Immature natural killer cell (primary cell): ENCODE data around the gene PTPRM. TPM values are rescaled to one million over a fixed set of nuclear protein-coding genes. Genes with fewer than 3 reads are reported as not detected.

Source experiments
- DNase-seq, 3 donors: peaks; one replicate each; pipeline ENCODE4 v3.0.0; 2022; ENCODE audit warnings: mixed read lengths in 1 of 3
- H3K27ac Mint-ChIP-seq, 6 donors: one replicate each; pipeline ENCODE4 v1.8.0; 2020; ENCODE audit warnings: mixed read lengths in 6 of 6, mild to moderate bottlenecking in 5 of 6, inconsistent platforms in 4 of 6, moderate library complexity in 3 of 6
- H3K27me3 Mint-ChIP-seq, 3 donors: one replicate each; pipeline ENCODE4 v1.8.0; 2020 to 2021; ENCODE audit warnings: low read depth in 3 of 3, mild to moderate bottlenecking in 3 of 3, mixed read lengths in 3 of 3, moderate library complexity in 3 of 3, inconsistent platforms in 1 of 3
- H3K36me3 Mint-ChIP-seq, 3 donors: one replicate each; pipeline ENCODE4 v1.8.0; 2020; ENCODE audit warnings: mixed read lengths in 3 of 3, inconsistent platforms in 2 of 3, mild to moderate bottlenecking in 2 of 3
- H3K4me1 Mint-ChIP-seq, 2 donors: one replicate each; pipeline ENCODE4 v1.8.0; 2020; ENCODE audit warnings: inconsistent platforms in 2 of 2, mild to moderate bottlenecking in 2 of 2, mixed read lengths in 2 of 2, moderate library complexity in 1 of 2
- H3K4me3 Mint-ChIP-seq, 5 donors: one replicate each; pipeline ENCODE4 v1.8.0; 2020; ENCODE audit warnings: mild to moderate bottlenecking in 5 of 5, mixed read lengths in 5 of 5, inconsistent platforms in 3 of 5, moderate library complexity in 3 of 5
- H3K9me3 Mint-ChIP-seq, 6 donors: one replicate each; pipeline ENCODE4 v1.8.0; 2020; ENCODE audit warnings: mild to moderate bottlenecking in 6 of 6, mixed read lengths in 6 of 6, inconsistent platforms in 4 of 6, moderate library complexity in 3 of 6
- polyA plus RNA-seq, 3 donors: library from polyadenylated mRNA; unstranded; fragments of 300-500 nt; fragmentation: Illumina TruSeq; gene quantifications; one replicate each; pipeline ENCODE4 v1.2.3, GENCODE V29; 2021

The PTPRM gene
- polyA plus RNA-seq, 3 donors from 2014 or later, result 1.3 to 9.7 (median 3.2) TPM

- H3K4me3 Mint-ChIP-seq, result no peak overlapping the region
- H3K36me3 Mint-ChIP-seq, result no peaks in the 10 kb centered on the region
- peaks cover 0 to 16% (median 2%) of the 10 kb centered on the region in 6 donors for H3K9me3 Mint-ChIP-seq
- H3K27ac Mint-ChIP-seq, result no peak overlapping the region
- H3K4me1 Mint-ChIP-seq, result no peaks in the 10 kb centered on the region
- H3K27me3 Mint-ChIP-seq, result no peaks in the 10 kb centered on the region
- DNase-seq, result no peak
These were observed 444.2 kb downstream of the PTPRM start for GRCh38 chr18:8011361-8011760.

- peaks cover 0 to 16% (median 2%) of the 10 kb centered on the region in 6 donors for H3K9me3 Mint-ChIP-seq
- H3K27ac Mint-ChIP-seq, result no peak overlapping the region
- H3K27me3 Mint-ChIP-seq, result no peaks in the 10 kb centered on the region
These were observed 444.8 kb downstream of the PTPRM start for GRCh38 chr18:8011906-8012305.

DNA sequence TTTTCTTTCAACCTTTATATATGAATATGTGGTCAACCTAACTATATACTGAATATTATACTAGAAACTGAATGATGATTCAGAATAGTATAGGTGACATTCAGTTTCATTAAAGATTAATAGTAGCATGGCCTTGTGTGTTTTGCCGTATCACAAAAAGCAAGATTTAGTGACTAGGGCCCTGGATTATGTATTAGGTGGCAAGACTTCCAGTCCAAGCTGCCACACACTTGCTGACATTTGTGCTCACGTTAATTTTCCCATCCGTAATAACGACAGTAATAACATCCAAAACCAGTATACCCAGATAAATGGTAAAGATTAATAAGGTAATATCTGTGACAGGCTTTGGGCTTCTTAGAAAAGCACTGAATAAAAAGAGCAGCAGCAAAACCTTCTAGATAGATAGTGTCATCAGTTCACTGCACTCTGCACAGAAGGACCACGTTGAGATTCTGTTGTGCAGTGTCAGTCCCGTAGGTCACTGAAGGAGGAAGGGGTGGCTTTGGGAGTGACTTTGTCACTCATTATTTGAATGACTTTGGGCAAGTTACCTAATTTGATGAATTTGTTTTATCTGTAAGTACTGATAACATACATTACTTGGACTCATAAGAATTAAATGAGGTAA lies 451.7 kb downstream of the PTPRM start:
- H3K27me3 Mint-ChIP-seq, result peaks cover 0 to 1% (median 0%) of the 10 kb centered on the region in 3 donors
- H3K4me3 Mint-ChIP-seq, result no peak overlapping the region
- no peaks in the 10 kb centered on the region for H3K36me3 Mint-ChIP-seq
- no peak overlapping the region for H3K27ac Mint-ChIP-seq
- H3K4me1 Mint-ChIP-seq, result no peaks in the 10 kb centered on the region
- peaks cover 0 to 15% (median 0%) of the 10 kb centered on the region in 6 donors for H3K9me3 Mint-ChIP-seq
- DNase-seq, result no peak

More at GRCh38 chr18:8011906-8012305, 444.8 kb downstream of the PTPRM start:
- Mint-ChIP-seq H3K4me3 (no peak overlapping the region), H3K36me3 (no peaks in the 10 kb centered on the region), H3K4me1 (no peaks in the 10 kb centered on the region)
- DNase-seq, result no peak

- Mint-ChIP-seq H3K36me3 (no peaks in the 10 kb centered on the region), H3K4me3 (no peak overlapping the region), H3K27me3 (peaks cover 0 to 1% (median 0%) of the 10 kb centered on the region in 3 donors), H3K9me3 (peaks cover 0 to 15% (median 0%) of the 10 kb centered on the region in 6 donors), H3K27ac (no peak overlapping the region), H3K4me1 (no peaks in the 10 kb centered on the region)
- DNase-seq, result no peak
These were observed 452.5 kb downstream of the PTPRM start for GRCh38 chr18:8019600-8019999.

DNA sequence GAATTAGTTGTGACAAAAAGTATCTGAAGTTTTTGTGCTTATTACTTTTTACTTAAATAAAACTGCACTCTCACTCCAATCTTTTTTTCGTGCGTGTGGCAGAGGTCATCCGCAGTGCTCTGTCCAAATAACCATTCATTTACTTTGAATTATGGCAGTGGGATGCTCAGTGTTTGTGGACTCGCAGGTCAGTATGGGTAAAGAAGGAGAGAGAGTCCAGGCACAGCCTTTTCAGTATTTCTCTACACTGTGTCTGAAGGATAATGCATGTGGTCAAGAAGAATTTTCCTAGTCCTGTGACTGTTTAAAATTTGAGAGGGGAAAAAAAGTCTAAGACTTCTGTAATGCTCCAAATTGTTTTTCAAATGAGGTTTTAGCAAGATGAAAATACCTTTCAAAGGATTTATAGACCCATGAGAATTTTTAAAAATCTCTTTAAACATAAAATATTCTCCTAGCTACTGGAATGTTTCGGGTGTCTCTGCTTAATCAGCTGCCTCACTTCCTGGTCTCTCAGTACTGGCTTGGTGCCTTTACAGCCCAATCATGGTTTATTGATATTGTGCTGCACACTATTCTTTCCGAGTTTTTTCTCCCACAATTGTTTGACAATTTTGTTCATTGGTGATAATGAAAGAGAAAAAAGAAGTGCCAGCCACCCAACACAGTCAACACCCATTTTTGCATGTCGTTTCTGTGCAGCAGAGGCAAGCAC lies 453.2 kb downstream of the PTPRM start:
- Mint-ChIP-seq H3K9me3 (peaks cover 0 to 18% (median 0%) of the 10 kb centered on the region in 6 donors), H3K27ac (no peak overlapping the region), H3K4me1 (no peaks in the 10 kb centered on the region), H3K27me3 (peaks cover 0 to 1% (median 0%) of the 10 kb centered on the region in 3 donors), H3K4me3 (no peak overlapping the region), H3K36me3 (no peaks in the 10 kb centered on the region)
- no peak for DNase-seq

GRCh38 chr18:8029061-8029460 lies 461.9 kb downstream of the PTPRM start:
- Mint-ChIP-seq H3K27me3 (peaks cover 0 to under 1% (median 0%) of the 10 kb centered on the region in 3 donors), H3K4me3 (no peak overlapping the region), H3K4me1 (no peaks in the 10 kb centered on the region), H3K36me3 (no peaks in the 10 kb centered on the region), H3K27ac (no peak overlapping the region), H3K9me3 (peaks cover 0 to 25% (median 0%) of the 10 kb centered on the region in 6 donors)
- DNase-seq, result no peak

DNA sequence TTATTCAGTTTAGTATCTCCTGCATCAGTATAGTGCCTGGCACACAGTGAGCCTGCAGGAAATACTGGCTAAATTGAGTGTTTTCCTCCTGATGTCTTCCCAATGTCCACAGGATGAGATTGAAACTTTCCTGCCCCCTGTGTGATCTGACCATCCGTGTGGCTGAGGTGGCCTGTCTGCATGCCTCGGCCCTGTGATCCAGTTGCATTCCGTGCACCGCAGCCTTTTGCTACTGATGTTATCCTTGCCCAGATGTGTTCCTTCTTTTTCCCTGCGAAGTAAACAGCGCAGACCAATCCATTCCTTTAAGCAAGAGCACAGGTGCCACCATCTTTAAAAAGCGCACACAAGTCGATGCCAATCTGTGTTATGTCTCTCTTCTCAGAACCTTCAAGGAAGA lies 462.6 kb downstream of the PTPRM start:
- Mint-ChIP-seq H3K27me3 (peaks cover 0 to 2% (median 0%) of the 10 kb centered on the region in 3 donors), H3K9me3 (peaks cover 0 to 25% (median 0%) of the 10 kb centered on the region in 6 donors), H3K36me3 (no peaks in the 10 kb centered on the region), H3K4me1 (no peaks in the 10 kb centered on the region), H3K27ac (no peak overlapping the region), H3K4me3 (no peak overlapping the region)
- DNase-seq, result no peak

GRCh38 chr18:8030201-8030600 lies 463.1 kb downstream of the PTPRM start:
- H3K9me3 Mint-ChIP-seq, result peaks cover 0 to 22% (median 0%) of the 10 kb centered on the region in 6 donors
- no peaks in the 10 kb centered on the region for H3K4me1 Mint-ChIP-seq
- no peak overlapping the region for H3K4me3 Mint-ChIP-seq
- no peak for DNase-seq
- H3K27me3 Mint-ChIP-seq, result peaks cover 0 to 2% (median 1%) of the 10 kb centered on the region in 3 donors
- H3K36me3 Mint-ChIP-seq, result no peaks in the 10 kb centered on the region
- no peak overlapping the region for H3K27ac Mint-ChIP-seq

GRCh38 chr18:8031496-8031895 lies 464.4 kb downstream of the PTPRM start:
- Mint-ChIP-seq H3K9me3 (peaks cover 0 to 19% (median 0%) of the 10 kb centered on the region in 6 donors), H3K27me3 (peaks cover 0 to 2% (median 2%) of the 10 kb centered on the region in 3 donors), H3K36me3 (no peaks in the 10 kb centered on the region), H3K4me3 (no peak overlapping the region), H3K27ac (no peak overlapping the region), H3K4me1 (no peaks in the 10 kb centered on the region)
- no peak for DNase-seq

GRCh38 chr18:8034674-8035073 lies 467.6 kb downstream of the PTPRM start:
- Mint-ChIP-seq H3K36me3 (no peaks in the 10 kb centered on the region), H3K27me3 (peaks cover 0 to 2% (median 2%) of the 10 kb centered on the region in 3 donors), H3K4me3 (no peak overlapping the region), H3K9me3 (peaks cover 0 to 13% (median 0%) of the 10 kb centered on the region in 6 donors), H3K4me1 (no peaks in the 10 kb centered on the region), H3K27ac (no peak overlapping the region)
- DNase-seq, result no peak

DNA sequence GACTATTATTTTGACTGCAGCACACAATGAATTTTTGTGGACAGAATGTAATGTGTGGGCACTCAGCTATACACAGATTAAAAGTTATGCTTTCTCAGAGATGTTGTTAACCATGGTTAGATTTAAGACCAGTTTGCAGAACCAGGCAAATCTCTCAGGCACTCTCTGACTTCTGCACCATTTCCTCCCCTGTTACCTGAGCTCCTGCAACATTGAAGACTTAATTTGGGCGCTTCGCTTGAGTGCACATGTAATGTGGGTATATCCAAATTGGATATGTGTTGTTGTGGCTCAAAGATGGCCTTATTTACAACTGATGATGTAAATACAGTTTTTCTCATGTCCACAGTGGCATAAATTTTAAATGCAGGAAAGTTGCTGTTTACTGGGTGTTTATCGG lies 469.4 kb downstream of the PTPRM start:
- DNase-seq, result no peak
- Mint-ChIP-seq H3K36me3 (no peaks in the 10 kb centered on the region), H3K9me3 (peaks cover 0 to 3% (median 0%) of the 10 kb centered on the region in 6 donors), H3K4me3 (no peak overlapping the region), H3K27me3 (peaks cover 0 to 2% (median 2%) of the 10 kb centered on the region in 3 donors), H3K27ac (no peak overlapping the region), H3K4me1 (no peaks in the 10 kb centered on the region)

- Mint-ChIP-seq H3K4me1 (no peaks in the 10 kb centered on the region), H3K9me3 (peaks cover 0 to 3% (median 0%) of the 10 kb centered on the region in 6 donors), H3K36me3 (no peaks in the 10 kb centered on the region), H3K27ac (no peak overlapping the region), H3K27me3 (peaks cover 0 to 2% (median 2%) of the 10 kb centered on the region in 3 donors), H3K4me3 (no peak overlapping the region)
- DNase-seq, result no peak
These were observed 470.2 kb downstream of the PTPRM start for GRCh38 chr18:8037296-8037695.

- no peak for DNase-seq
- H3K9me3 Mint-ChIP-seq, result peaks cover 0 to 8% (median 2%) of the 10 kb centered on the region in 6 donors
- no peaks in the 10 kb centered on the region for H3K36me3 Mint-ChIP-seq
- no peak overlapping the region for H3K27ac Mint-ChIP-seq
- H3K27me3 Mint-ChIP-seq, result peaks cover 0 to 2% (median 0%) of the 10 kb centered on the region in 3 donors
- no peaks in the 10 kb centered on the region for H3K4me1 Mint-ChIP-seq
- no peak overlapping the region for H3K4me3 Mint-ChIP-seq
These were observed 472.9 kb downstream of the PTPRM start for GRCh38 chr18:8040021-8040420.

DNA sequence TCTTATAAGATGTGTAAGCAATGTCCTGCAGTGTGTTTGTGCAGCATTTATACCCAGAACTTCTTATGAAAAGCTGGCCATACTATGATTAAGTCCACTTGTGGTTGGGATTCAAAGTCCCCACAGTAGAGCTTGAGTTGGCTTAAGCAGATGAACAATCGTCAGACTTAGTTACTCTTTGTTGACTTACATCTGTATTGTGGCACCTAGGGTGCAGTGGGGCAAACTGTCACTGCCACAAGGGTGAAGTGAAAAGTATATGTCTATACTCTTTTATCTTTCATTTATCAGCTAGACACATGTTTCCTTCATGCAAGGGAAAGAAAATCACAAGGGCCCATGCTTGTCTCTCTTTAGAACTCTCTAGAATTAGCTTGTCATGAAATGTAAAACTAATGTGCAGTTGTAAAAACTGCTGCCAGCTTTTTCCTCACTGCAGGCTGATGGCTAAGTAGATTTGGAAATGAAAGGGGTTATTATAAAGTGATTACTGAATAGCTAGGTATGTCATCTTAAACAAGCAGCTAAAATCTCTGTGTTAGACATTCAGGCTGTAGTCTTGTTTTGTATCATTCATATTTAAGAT lies 474.5 kb downstream of the PTPRM start:
- DNase-seq, result no peak
- Mint-ChIP-seq H3K4me3 (no peak overlapping the region), H3K4me1 (no peaks in the 10 kb centered on the region), H3K9me3 (peaks cover 0 to 8% (median 0%) of the 10 kb centered on the region in 6 donors), H3K27me3 (peaks cover 0 to 4% (median 0%) of the 10 kb centered on the region in 3 donors), H3K27ac (no peak overlapping the region), H3K36me3 (no peaks in the 10 kb centered on the region)
